GM12878 (cell line): ENCODE data around the gene ZNF80. TPM values are rescaled to one million over a fixed set of nuclear protein-coding genes. Genes with fewer than 3 reads are reported as not detected.

Experiments used
- ATAC-seq: fragments of 200-7000 bp; cut with Tn5 transposase; 3 replicates; pipeline ENCODE4 v1.9.1; 2020; ENCODE audit warnings: mild to moderate bottlenecking, moderate library complexity
- BruUV-seq: library from RNA; stranded (reverse); fragments of 400-500 nt; replicated peaks from 2 replicates; lab custom pipeline; 2021; lab: Mats Ljungman, UMichigan
- CTCF ChIA-PET: fragments of 300-600 bp; sonication (Branson Sonifier 250); formaldehyde crosslinking; extraction: SDS; loops from one replicate; lab custom pipeline; 2021; ENCODE audit warnings: inconsistent platforms; lab: Yijun Ruan, JAX
- POLR2A ChIA-PET: fragments of 350-600 bp; formaldehyde crosslinking; extraction: SDS; loops from one replicate; lab custom pipeline; 2021; ENCODE audit warnings: inconsistent platforms; lab: Charles Lee
- RAD21 ChIA-PET: fragments of 300-600 bp; sonication (Branson Sonifier 250); formaldehyde crosslinking; loops from one replicate; lab custom pipeline; 2023; ENCODE audit warnings: antibody characterized with exemption; ENCODE audit not compliant: unreplicated experiment; lab: Charles Lee
- SMC1A ChIA-PET: fragments of 300-600 bp; sonication (Branson Sonifier 250); formaldehyde crosslinking; loops from one replicate; lab custom pipeline; 2023; ENCODE audit not compliant: unreplicated experiment, uncharacterized antibody; lab: Charles Lee
- DNase-seq: peaks from one replicate; pipeline ENCODE4 v3.0.0-alpha.2; 2011; ENCODE audit warnings: low read depth, low spot score
- FAIRE-seq: peaks from 3 replicates; lab custom pipeline; 2011; peaks lifted over from hg19 to GRCh38; lab: Jason Lieb, UNC
- H2AFZ ChIP-seq: 2 replicates; pipeline ENCODE4 v1.6.0; 2011; ENCODE audit warnings: low read depth, low read length, control low read depth; ENCODE audit not compliant: control insufficient read depth
- H3K27ac ChIP-seq: 2 replicates; pipeline ENCODE4 v1.5.1; 2011; ENCODE audit warnings: control low read depth; ENCODE audit not compliant: control insufficient read depth, insufficient read depth
- H3K27me3 ChIP-seq, 2 experiments: replicated peaks in 1 of 2; 2 replicates each; pipeline versions ENCODE4 v1.6.0 to v1.6.1; 2011; ENCODE audit warnings: low read length in 1 of 2; ENCODE audit not compliant: control insufficient read depth in 2 of 2, insufficient read depth in 2 of 2
- H3K36me3 ChIP-seq, 2 experiments: 2 replicates each; pipeline ENCODE4 v1.5.1; 2011; ENCODE audit warnings: low read length in 1 of 2; ENCODE audit not compliant: control insufficient read depth in 2 of 2, insufficient read depth in 2 of 2
- H3K4me1 ChIP-seq: 2 replicates; pipeline ENCODE4 v1.6.1; 2011; ENCODE audit warnings: mild to moderate bottlenecking, low read length, moderate library complexity, mixed read lengths; ENCODE audit not compliant: control insufficient read depth, insufficient read depth
- H3K4me2 ChIP-seq: 2 replicates; pipeline ENCODE4 v1.6.0; 2011; ENCODE audit warnings: control low read depth; ENCODE audit not compliant: control insufficient read depth, insufficient read depth
- H3K4me3 ChIP-seq: fragments of 200-600 bp; sonication (generic); 2 replicates; pipeline ENCODE4 v1.5.1; 2016
- H3K79me2 ChIP-seq: 2 replicates; pipeline ENCODE4 v1.6.0; 2011; ENCODE audit warnings: low read length; ENCODE audit not compliant: control insufficient read depth, insufficient read depth
- H3K9ac ChIP-seq: 2 replicates; pipeline ENCODE4 v1.8.0; 2011; ENCODE audit warnings: low read length, control low read depth, mixed read lengths; ENCODE audit not compliant: control insufficient read depth, insufficient read depth
- H3K9me3 ChIP-seq: replicated peaks from 3 replicates; pipeline ENCODE4 v1.5.1; 2011; ENCODE audit warnings: mild to moderate bottlenecking, low read length; ENCODE audit not compliant: control insufficient read depth, insufficient read depth
- H4K20me1 ChIP-seq: 2 replicates; pipeline ENCODE4 v1.6.0; 2011; ENCODE audit not compliant: control insufficient read depth, insufficient read depth
- ASH2L ChIP-seq: fragments of 300-600, 200-600 bp; sonication (generic); IDR thresholded peaks from 2 replicates; pipeline ENCODE4 v1.6.1; 2017; ENCODE audit warnings: low read depth, mild to moderate bottlenecking, borderline replicate concordance
- BCL11A ChIP-seq: IDR thresholded peaks from 2 replicates; pipeline ENCODE4 v1.6.1; 2011; ENCODE audit warnings: low read depth, low read length
- CTCF ChIP-seq, 3 experiments: IDR thresholded peaks in 2 of 3; conservative IDR thresholded peaks in 1 of 3; 2 replicates each; pipeline ENCODE4 v1.5.1; 2011; ENCODE audit warnings: low read depth in 3 of 3, low read length in 3 of 3, mild to moderate bottlenecking in 3 of 3, control low read depth in 2 of 3, moderate library complexity in 2 of 3, inconsistent platforms in 1 of 3, mixed read lengths in 1 of 3; ENCODE audit not compliant: control insufficient read depth in 2 of 3, insufficient read depth in 1 of 3; ENCODE audit errors: extremely low read depth in 1 of 3
- EED ChIP-seq: sonication (generic); IDR thresholded peaks from 2 replicates; pipeline ENCODE4 v1.6.1; 2016; ENCODE audit warnings: antibody characterized with exemption, low read depth
- HDAC2 ChIP-seq: fragments of 200-600 bp; sonication (generic); IDR thresholded peaks from 2 replicates; pipeline ENCODE4 v1.6.1; 2017
- HDGF ChIP-seq: fragments of 450-650 bp; IDR thresholded peaks from 2 replicates; pipeline ENCODE4 v1.6.1; 2016; ENCODE audit warnings: antibody characterized with exemption
- IKZF1 ChIP-seq: fragments of 450-650 bp; conservative IDR thresholded peaks from 2 replicates; pipeline ENCODE4 v1.6.1; 2017; ENCODE audit warnings: antibody characterized with exemption, mild to moderate bottlenecking
- JUND ChIP-seq: IDR thresholded peaks from 2 replicates; pipeline ENCODE4 v1.6.1; 2012; ENCODE audit warnings: low read depth, mild to moderate bottlenecking, low read length, improper control_type of control experiment, moderate library complexity
- KAT2A ChIP-seq: conservative IDR thresholded peaks from 2 replicates; pipeline ENCODE4 v1.6.1; 2011; ENCODE audit warnings: low read depth, low read length; ENCODE audit not compliant: control insufficient read depth
- MTA3 ChIP-seq: IDR thresholded peaks from 2 replicates; pipeline ENCODE4 v1.6.1; 2012; ENCODE audit warnings: low read length, inconsistent platforms, borderline replicate concordance
- NFYA ChIP-seq: IDR thresholded peaks from 2 replicates; pipeline ENCODE4 v1.6.1; 2011; ENCODE audit warnings: low read depth, mild to moderate bottlenecking, low read length, improper control_type of control experiment, borderline replicate concordance
- NR2C2 ChIP-seq: IDR thresholded peaks from 2 replicates; pipeline ENCODE4 v1.6.1; 2011; ENCODE audit warnings: borderline replicate concordance, low read depth; ENCODE audit not compliant: control insufficient read depth, insufficient read length
- PML ChIP-seq: IDR thresholded peaks from 2 replicates; pipeline ENCODE4 v1.6.1; 2012; ENCODE audit warnings: low read length, inconsistent platforms
- RFX5 ChIP-seq: IDR thresholded peaks from 2 replicates; pipeline ENCODE4 v1.6.1; 2011; ENCODE audit warnings: low read depth, low read length, improper control_type of control experiment
- SPI1 ChIP-seq: IDR thresholded peaks from 2 replicates; pipeline ENCODE4 v1.6.1; 2011; ENCODE audit warnings: low read depth, mild to moderate bottlenecking, low read length, moderate library complexity, borderline replicate concordance; ENCODE audit not compliant: insufficient read depth
- ZBTB40 ChIP-seq: fragments of 450-650 bp; IDR thresholded peaks from 2 replicates; pipeline ENCODE4 v1.6.1; 2016; ENCODE audit warnings: mild to moderate bottlenecking, moderate library complexity, borderline replicate concordance
- WGBS: methylation state at CpG from one replicate; pipeline ENCODE4 v1.1.6; 2016; ENCODE audit warnings: low lambda C conversion rate; ENCODE audit not compliant: insufficient replicate concordance, insufficient coverage; ENCODE audit errors: missing lambda C conversion rate; 5-methylcytosine and 5-hydroxymethylcytosine counted together
- in situ Hi-C: fragments of 300-500 bp; cut with MboI; formaldehyde crosslinking; loops from 9 replicates; pipeline ENCODE4 v1.14.3; 2018; ENCODE audit warnings: mixed read lengths
- intact Hi-C: fragments of 100-400 bp; cut with micrococcal nuclease; formaldehyde crosslinking; loops from one replicate; pipeline ENCODE4 v1.14.2; 2022; ENCODE audit not compliant: unreplicated experiment
- polyA plus RNA-seq, 11 experiments: library from polyadenylated mRNA; depleted of rRNA in 4 of 11; unstranded in 6 of 11; stranded (reverse) in 5 of 11; fragments of >200 nt; fragmentation: Nextera tagmentation in 4 of 11; fragmentation: Illumina TruSeq in 1 of 11; extraction: Ambion mirVana in 4 of 11; extraction: Trizol in 1 of 11; gene quantifications; 1 replicate in 1 of 11; 2 replicates in 10 of 11; pipeline versions ENCODE4 v1.2.1 to v1.2.3, GENCODE V29; 2011 to 2016; ENCODE audit warnings: inconsistent platforms in 2 of 11, missing spikeins in 2 of 11, low read depth in 1 of 11
- total RNA-seq, 4 experiments: library from RNA; depleted of rRNA in 3 of 4; stranded (reverse); fragments of >200 nt in 3 of 4; fragmentation: Illumina TruSeq in 1 of 4; extraction: Trizol in 1 of 4; gene quantifications; 2 replicates each; pipeline versions ENCODE4 v1.2.1 to v1.2.3, GENCODE V29; 2013 to 2021

Gene ZNF80
- total and polyA plus RNA-seq, 10 of the 15 experiments (the other 5 are each of a cell fraction or from before 2014, with no cell fraction given): not detected

- TF ChIP-seq KAT2A (no peak), SPI1 (no peak)
Measured at GRCh38 chr3:114218578-114219185, 18.7 kb downstream of the ZNF80 start (continued).

GRCh38 chr3:114218006-114218405 is 19.4 kb downstream of the ZNF80 start:
- RAD21 ChIA-PET: no interaction called here
- POLR2A ChIA-PET: no interaction called here
- no peak overlapping the region for H3K9ac ChIP-seq
- SMC1A ChIA-PET: interaction anchor here (0.9 to 1.3 kb wide), 3 partner anchors 9 to 246 kb away, joined by 3 read pairs; no protein-coding TSS in a partner anchor
- H3K4me3 ChIP-seq: no peak overlapping the region
- no peaks in the 10 kb centered on the region for H3K27me3 ChIP-seq
- in situ Hi-C loops (no loop called here), intact Hi-C loops (loop anchor here (10.0 kb wide), 1 partner anchor 473 kb away; the partner anchor contains the start of genes ATP6V1A and NAA50)
- no peak for DNase-seq
- H3K4me1 ChIP-seq: peaks cover 14% of the 10 kb centered on the region
- H2AFZ ChIP-seq: no peak overlapping the region
- BruUV-seq: no TSS peak
- no peaks in the 10 kb centered on the region for H3K9me3 ChIP-seq
- H3K36me3 ChIP-seq: no peaks in the 10 kb centered on the region
- FAIRE-seq: no peak
- H3K27ac ChIP-seq: no peak overlapping the region
- WGBS: 86% methylated on average over 3 of the region's 3 CpGs
- H4K20me1 ChIP-seq: no peaks in the 10 kb centered on the region
- CTCF ChIA-PET: interaction anchor here (0.6 to 1.6 kb wide), 4 partner anchors 9 to 118 kb away, joined by 3 to 7 read pairs (median 4); no protein-coding TSS in a partner anchor
- ATAC-seq: no peak
- H3K79me2 ChIP-seq: no peaks in the 10 kb centered on the region
- no peak overlapping the region for H3K4me2 ChIP-seq
- no peak for TF ChIP-seq EED
- TF ChIP-seq NR2C2: no peak
- TF ChIP-seq CTCF (IDR thresholded peaks at IDR 0.05 in 2 of 3, conservative IDR thresholded peaks at IDR 0.05 in 1 of 3; ENCODE audit: control insufficient read depth in 2 of 3, extremely low read depth in 1 of 3, insufficient read depth in 1 of 3, low read depth in 3 of 3, low read length in 3 of 3): no peak
- TF ChIP-seq ZBTB40: no peak
- no peak for TF ChIP-seq HDAC2
- TF ChIP-seq PML: no peak
- no peak for TF ChIP-seq IKZF1
- no peak for TF ChIP-seq RFX5
- no peak for TF ChIP-seq JUND
- TF ChIP-seq HDGF: no peak
- TF ChIP-seq ASH2L: no peak
- TF ChIP-seq MTA3: no peak
- TF ChIP-seq NFYA: no peak
- TF ChIP-seq BCL11A: no peak
